PC-3 (cell line): Measurements from ENCODE around the gene RBFOX2. TPM values are rescaled to one million over a fixed set of nuclear protein-coding genes. Genes with fewer than 3 reads are reported as not detected.

Source experiments
- ATAC-seq: fragments of 200-7000 bp; cut with Tn5 transposase; 2 replicates; pipeline ENCODE4 v1.9.1; 2020; ENCODE audit warnings: mild to moderate bottlenecking, moderate library complexity
- BruUV-seq: library from RNA; stranded (reverse); fragments of 400-500 nt; replicated peaks from 2 replicates; lab custom pipeline; 2021; lab: Mats Ljungman, UMichigan
- CTCF ChIA-PET: fragments of 300-600 bp; sonication (Branson Sonifier 250); formaldehyde crosslinking; loops from one replicate; lab custom pipeline; 2022; ENCODE audit warnings: antibody characterized with exemption; lab: Charles Lee
- POLR2A ChIA-PET: fragments of 300-600 bp; sonication (Branson Sonifier 250); formaldehyde crosslinking; loops from one replicate; lab custom pipeline; 2022; ENCODE audit warnings: antibody characterized with exemption; ENCODE audit not compliant: unreplicated experiment; lab: Charles Lee
- DNase-seq: peaks from one replicate; pipeline ENCODE4 v3.0.0-alpha.2; 2015
- H2AFZ ChIP-seq: fragments of 300-600 bp; sonication (generic); 2 replicates; pipeline ENCODE4 v1.6.0; 2016; ENCODE audit warnings: antibody characterized with exemption, low read length
- H3F3A ChIP-seq: fragments of 300-600 bp; sonication (generic); one replicate; pipeline ENCODE4 v1.6.0; 2017; ENCODE audit warnings: antibody characterized with exemption, low read length, control low read depth, mild to moderate bottlenecking; ENCODE audit not compliant: unreplicated experiment
- H3K27ac ChIP-seq: fragments of 300-600 bp; sonication (generic); 2 replicates; pipeline ENCODE4 v1.5.1; 2016; ENCODE audit warnings: mild to moderate bottlenecking, low read length
- H3K27me3 ChIP-seq: fragments of 300-600 bp; sonication (generic); 2 replicates; pipeline ENCODE4 v1.6.1; 2016; ENCODE audit warnings: low read length, mixed read lengths
- H3K36me3 ChIP-seq: fragments of 300-600 bp; sonication (generic); 2 replicates; pipeline ENCODE4 v1.6.1; 2016; ENCODE audit warnings: low read depth, mixed run types, low read length, mixed read lengths
- H3K4me1 ChIP-seq: fragments of 300-600 bp; sonication (generic); 2 replicates; pipeline ENCODE4 v1.5.1; 2016; ENCODE audit warnings: low read length; ENCODE audit not compliant: insufficient read depth
- H3K4me2 ChIP-seq: fragments of 300-600 bp; sonication (generic); 2 replicates; pipeline ENCODE4 v1.6.0; 2016; ENCODE audit warnings: low read length
- H3K4me3 ChIP-seq: fragments of 300-600 bp; sonication (generic); 2 replicates; pipeline ENCODE4 v1.5.1; 2016; ENCODE audit warnings: mild to moderate bottlenecking, low read length, mixed read lengths
- H3K79me2 ChIP-seq: fragments of 300-600 bp; sonication (generic); 2 replicates; pipeline ENCODE4 v1.6.1; 2017; ENCODE audit warnings: low read length, mixed read lengths
- H3K9ac ChIP-seq: fragments of 300-600 bp; sonication (generic); 2 replicates; pipeline ENCODE4 v1.6.0; 2016; ENCODE audit warnings: mild to moderate bottlenecking, low read length
- H3K9me2 ChIP-seq: fragments of 300-600 bp; sonication (generic); replicated peaks from 2 replicates; pipeline ENCODE4 v1.6.1; 2016; ENCODE audit warnings: mixed run types, low read length, mixed read lengths
- H3K9me3 ChIP-seq: fragments of 300-600 bp; sonication (generic); 2 replicates; pipeline ENCODE4 v1.6.1; 2016; ENCODE audit warnings: low read length, mixed read lengths
- H4K20me1 ChIP-seq: fragments of 300-600 bp; sonication (generic); 2 replicates; pipeline ENCODE4 v1.6.1; 2016; ENCODE audit warnings: low read length, mixed read lengths
- EZH2 ChIP-seq: fragments of 300-600 bp; sonication (generic); IDR thresholded peaks from one replicate; pipeline ENCODE4 v1.6.1; 2017; ENCODE audit warnings: antibody characterized with exemption, mild to moderate bottlenecking, low read length; ENCODE audit not compliant: unreplicated experiment
- EZH2phosphoT487 ChIP-seq: fragments of 300-600 bp; sonication (generic); IDR thresholded peaks from 2 replicates; pipeline ENCODE4 v1.6.1; 2018; ENCODE audit warnings: mild to moderate bottlenecking, antibody characterized with exemption, low read length, borderline replicate concordance
- intact Hi-C: fragments of 100-400 bp; cut with micrococcal nuclease; formaldehyde crosslinking; loops from 2 replicates; pipeline ENCODE4 v1.9.0; 2023
- total RNA-seq: library from RNA; depleted of rRNA; stranded (reverse); fragments of >200 nt; gene quantifications from 2 replicates; pipeline ENCODE4 v1.2.3, GENCODE V29; 2014; rRNA removed
- TF ChIP-seq, protein P1 (sequence below): fragments of 300-600 bp; sonication (generic); conservative IDR thresholded peaks from 2 replicates; pipeline ENCODE4 v1.5.1; 2017; ENCODE audit warnings: antibody characterized with exemption, low read depth, mild to moderate bottlenecking, low read length

The RBFOX2 gene
- total RNA-seq, 1 experiment from 2014 or later = 75.1 TPM

DNA sequence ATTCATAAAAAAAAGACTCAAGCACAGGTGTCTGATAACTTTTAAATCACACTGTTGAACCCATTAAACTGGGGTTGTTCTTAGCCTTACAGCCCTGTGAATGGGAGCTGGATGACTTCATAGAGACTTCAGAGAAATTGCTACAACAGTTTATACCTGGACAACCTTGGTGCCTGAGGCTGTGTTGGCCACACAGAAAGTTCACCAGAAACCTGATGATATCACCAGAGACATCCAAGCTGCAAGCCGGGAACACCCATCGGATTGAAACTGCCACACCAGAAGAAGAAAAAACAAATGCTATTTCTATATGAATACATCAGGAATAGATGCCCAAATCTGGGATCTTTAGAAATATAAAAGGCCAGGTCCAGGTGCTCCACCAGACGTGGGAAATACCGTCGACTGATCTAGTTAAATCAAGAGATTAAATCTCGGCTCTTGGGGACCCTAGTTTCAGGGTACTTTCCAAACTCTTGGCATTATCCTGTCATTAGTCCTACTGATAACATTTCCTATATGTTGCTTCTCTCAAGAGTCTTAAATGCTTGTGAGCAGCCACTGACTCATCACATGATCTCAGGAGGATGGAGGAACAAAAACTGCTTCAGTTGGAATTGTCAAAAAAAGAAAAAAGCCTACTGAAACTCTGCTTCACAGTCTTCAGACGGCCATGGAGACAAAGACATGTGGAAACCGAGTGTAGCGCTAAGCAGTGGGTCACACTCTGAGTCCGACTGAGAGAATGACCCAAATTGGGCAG is 339.5 kb downstream of the RBFOX2 start:
- intact Hi-C loops = no loop called here
- no peak for ATAC-seq
- H3F3A ChIP-seq = no peaks in the 10 kb centered on the region
- H3K9me2 ChIP-seq = no peaks in the 10 kb centered on the region
- POLR2A ChIA-PET = no interaction called here
- no peak for DNase-seq
- H4K20me1 ChIP-seq = no peaks in the 10 kb centered on the region
- no TSS peak for BruUV-seq
- TF ChIP-seq, protein P1, sequence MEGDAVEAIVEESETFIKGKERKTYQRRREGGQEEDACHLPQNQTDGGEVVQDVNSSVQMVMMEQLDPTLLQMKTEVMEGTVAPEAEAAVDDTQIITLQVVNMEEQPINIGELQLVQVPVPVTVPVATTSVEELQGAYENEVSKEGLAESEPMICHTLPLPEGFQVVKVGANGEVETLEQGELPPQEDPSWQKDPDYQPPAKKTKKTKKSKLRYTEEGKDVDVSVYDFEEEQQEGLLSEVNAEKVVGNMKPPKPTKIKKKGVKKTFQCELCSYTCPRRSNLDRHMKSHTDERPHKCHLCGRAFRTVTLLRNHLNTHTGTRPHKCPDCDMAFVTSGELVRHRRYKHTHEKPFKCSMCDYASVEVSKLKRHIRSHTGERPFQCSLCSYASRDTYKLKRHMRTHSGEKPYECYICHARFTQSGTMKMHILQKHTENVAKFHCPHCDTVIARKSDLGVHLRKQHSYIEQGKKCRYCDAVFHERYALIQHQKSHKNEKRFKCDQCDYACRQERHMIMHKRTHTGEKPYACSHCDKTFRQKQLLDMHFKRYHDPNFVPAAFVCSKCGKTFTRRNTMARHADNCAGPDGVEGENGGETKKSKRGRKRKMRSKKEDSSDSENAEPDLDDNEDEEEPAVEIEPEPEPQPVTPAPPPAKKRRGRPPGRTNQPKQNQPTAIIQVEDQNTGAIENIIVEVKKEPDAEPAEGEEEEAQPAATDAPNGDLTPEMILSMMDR = no peak
- TF ChIP-seq EZH2phosphoT487 = no peak
- TF ChIP-seq EZH2 = no peak
- H2AFZ ChIP-seq = no peak overlapping the region
- CTCF ChIA-PET = no interaction called here
- no peaks in the 10 kb centered on the region for H3K9me3 ChIP-seq
- H3K27me3 ChIP-seq = no peaks in the 10 kb centered on the region
- no peaks in the 10 kb centered on the region for H3K79me2 ChIP-seq
- no peak overlapping the region for H3K4me3 ChIP-seq
- no peaks in the 10 kb centered on the region for H3K36me3 ChIP-seq
- H3K27ac ChIP-seq = no peak overlapping the region
- no peak overlapping the region for H3K9ac ChIP-seq
- H3K4me2 ChIP-seq = no peak overlapping the region
- no peaks in the 10 kb centered on the region for H3K4me1 ChIP-seq

Other genes starting within 250 kb of the RBFOX2 start
- 0.23 TPM in 1 of 2 replicates, not detected in the other for gene APOL3, start 131.9 kb upstream of the RBFOX2 start, total RNA-seq
- gene APOL4, start 173.0 kb upstream of the RBFOX2 start, total RNA-seq = 0.04 TPM in 1 of 2 replicates, not detected in the other
- gene APOL2, start 210.7 kb upstream of the RBFOX2 start, total RNA-seq = 9.7 and 15.7 TPM in 2 replicates
- 0.52 TPM in 1 of 2 replicates, not detected in the other for gene APOL1, start 224.3 kb upstream of the RBFOX2 start, total RNA-seq